H1 (cell line): ENCODE results near the gene NHLH2. TPM values are rescaled to one million over a fixed set of nuclear protein-coding genes. Genes with fewer than 3 reads are reported as not detected.

Experiments used
- CTCF ChIA-PET: fragments of 300-600 bp; sonication (Branson Sonifier 250); formaldehyde crosslinking; loops from one replicate; lab custom pipeline; 2021; ENCODE audit not compliant: partially characterized antibody; lab: Charles Lee
- POLR2A ChIA-PET: fragments of 300-600 bp; sonication (Branson Sonifier 250); formaldehyde crosslinking; loops from one replicate; lab custom pipeline; 2021; ENCODE audit warnings: inconsistent platforms; ENCODE audit not compliant: partially characterized antibody; lab: Charles Lee
- DNase-seq, 2 experiments: peaks; one replicate each; pipeline versions ENCODE4 v3.0.0 to v3.0.0-alpha.2; 2010 to 2022; ENCODE audit warnings: low spot score in 2 of 2, low read depth in 1 of 2, mixed read lengths in 1 of 2
- FAIRE-seq: peaks from 2 replicates; lab custom pipeline; 2011; peaks lifted over from hg19 to GRCh38; lab: Jason Lieb, UNC
- H2AFZ ChIP-seq: 2 replicates; pipeline ENCODE4 v1.8.1; 2012; ENCODE audit warnings: low read length, inconsistent platforms
- H2AK5ac ChIP-seq: 2 replicates; pipeline ENCODE4 v1.6.1; 2013; ENCODE audit warnings: low read depth, low read length
- H2BK120ac ChIP-seq: replicated peaks from 2 replicates; pipeline ENCODE3; 2013; ENCODE audit warnings: low read depth, low read length, inconsistent platforms
- H2BK12ac ChIP-seq: 2 replicates; pipeline ENCODE4 v1.6.1; 2013; ENCODE audit warnings: low read depth, low read length
- H2BK15ac ChIP-seq: 2 replicates; pipeline ENCODE4 v1.6.1; 2013; ENCODE audit warnings: low read length
- H2BK20ac ChIP-seq: 2 replicates; pipeline ENCODE4 v1.6.1; 2013; ENCODE audit warnings: low read length
- H2BK5ac ChIP-seq: 2 replicates; pipeline ENCODE4 v1.6.1; 2013; ENCODE audit warnings: low read depth, low read length
- H3K14ac ChIP-seq: 2 replicates; pipeline ENCODE4 v1.6.1; 2013; ENCODE audit warnings: inconsistent platforms; ENCODE audit not compliant: insufficient read length
- H3K18ac ChIP-seq: 2 replicates; pipeline ENCODE4 v1.6.1; 2013; ENCODE audit warnings: low read length; ENCODE audit errors: extremely low read depth
- H3K23ac ChIP-seq: 2 replicates; pipeline ENCODE4 v1.6.1; 2013; ENCODE audit warnings: inconsistent platforms; ENCODE audit not compliant: insufficient read length
- H3K23me2 ChIP-seq: 2 replicates; pipeline ENCODE4 v1.6.1; 2013; ENCODE audit warnings: low read depth, low read length
- H3K27ac ChIP-seq: 2 replicates; pipeline ENCODE4 v1.6.1; 2011; ENCODE audit warnings: low read depth, low read length, inconsistent platforms
- H3K27me3 ChIP-seq, 4 experiments: replicated peaks in 1 of 4; 1 replicate in 1 of 4; 2 replicates in 3 of 4; pipeline versions ENCODE4 v1.6.1 to v1.8.1; 2011 to 2013; ENCODE audit warnings: low read length in 3 of 4, mild to moderate bottlenecking in 3 of 4, inconsistent platforms in 2 of 4, mixed read lengths in 2 of 4, moderate library complexity in 1 of 4; ENCODE audit not compliant: control insufficient read depth in 3 of 4, insufficient read depth in 3 of 4; ENCODE audit errors: extremely low read depth in 1 of 4
- H3K36me3 ChIP-seq, 4 experiments: 2 replicates each; pipeline versions ENCODE4 v1.6.1 to v1.8.1; 2011 to 2013; ENCODE audit warnings: mild to moderate bottlenecking in 4 of 4, low read length in 3 of 4, moderate library complexity in 2 of 4, control low read depth in 1 of 4, inconsistent platforms in 1 of 4; ENCODE audit not compliant: insufficient read depth in 4 of 4, control insufficient read depth in 2 of 4
- H3K4ac ChIP-seq: replicated peaks from 2 replicates; pipeline ENCODE3; 2013; ENCODE audit warnings: low read length, low read depth, mixed read lengths, inconsistent platforms; ENCODE audit not compliant: insufficient read length
- H3K4me1 ChIP-seq, 4 experiments: replicated peaks in 1 of 4; 1 replicate in 1 of 4; 2 replicates in 3 of 4; pipeline versions ENCODE4 v1.6.1 to v1.8.1; 2011 to 2013; ENCODE audit warnings: low read length in 3 of 4, inconsistent platforms in 2 of 4, mixed read lengths in 1 of 4; ENCODE audit not compliant: insufficient read depth in 4 of 4, control insufficient read depth in 3 of 4
- H3K4me2 ChIP-seq, 2 experiments: 2 replicates each; pipeline versions ENCODE4 v1.6.1 to v1.8.1; 2011 to 2013; ENCODE audit warnings: low read depth in 2 of 2, low read length in 2 of 2, control low read depth in 1 of 2, inconsistent platforms in 1 of 2, mild to moderate bottlenecking in 1 of 2; ENCODE audit not compliant: insufficient read depth in 1 of 2
- H3K4me3 ChIP-seq, 4 experiments: fragments of 200-600, 300-600 bp in 1 of 4; sonication (generic), shearing (Covaris generic), sonication (Bioruptor Twin) in 1 of 4; 2 replicates each; pipeline versions ENCODE4 v1.5.1 to v1.8.1; 2011 to 2016; ENCODE audit warnings: low read length in 4 of 4, low read depth in 3 of 4, control low read depth in 2 of 4, inconsistent platforms in 2 of 4, mild to moderate bottlenecking in 2 of 4, mixed read lengths in 1 of 4, moderate library complexity in 1 of 4; ENCODE audit not compliant: insufficient read depth in 2 of 4; ENCODE audit errors: extremely low read depth in 1 of 4
- H3K56ac ChIP-seq: replicated peaks from 2 replicates; pipeline ENCODE3; 2013; ENCODE audit warnings: low read depth, mild to moderate bottlenecking, mixed read lengths, low read length, inconsistent platforms; ENCODE audit not compliant: insufficient read length
- H3K79me1 ChIP-seq: 2 replicates; pipeline ENCODE4 v1.6.1; 2013; ENCODE audit warnings: low read depth, low read length, control low read depth
- H3K79me2 ChIP-seq, 2 experiments: 2 replicates each; pipeline versions ENCODE4 v1.6.1 to v1.8.1; 2012 to 2013; ENCODE audit warnings: low read length in 2 of 2, mild to moderate bottlenecking in 2 of 2, inconsistent platforms in 1 of 2; ENCODE audit not compliant: insufficient read depth in 2 of 2, control insufficient read depth in 1 of 2
- H3K9ac ChIP-seq, 4 experiments: replicated peaks in 1 of 4; 1 replicate in 1 of 4; 2 replicates in 3 of 4; pipeline versions ENCODE4 v1.6.1 to v1.8.1; 2011 to 2013; ENCODE audit warnings: low read depth in 3 of 4, low read length in 3 of 4, control low read depth in 2 of 4, mild to moderate bottlenecking in 2 of 4, moderate library complexity in 2 of 4, inconsistent platforms in 1 of 4; ENCODE audit errors: extremely low read depth in 1 of 4
- H3K9me3 ChIP-seq, 2 experiments: 2 replicates each; pipeline versions ENCODE4 v1.6.1 to v1.8.1; 2012 to 2013; ENCODE audit warnings: mild to moderate bottlenecking in 2 of 2, moderate library complexity in 2 of 2, control low read depth in 1 of 2, inconsistent platforms in 1 of 2, low read depth in 1 of 2, low read length in 1 of 2, mixed read lengths in 1 of 2; ENCODE audit not compliant: insufficient read depth in 2 of 2
- H4K20me1 ChIP-seq, 2 experiments: replicated peaks in 1 of 2; 2 replicates each; pipeline versions ENCODE3 to v1.8.1; 2011 to 2013; ENCODE audit warnings: inconsistent platforms in 2 of 2, low read length in 2 of 2, mild to moderate bottlenecking in 1 of 2; ENCODE audit not compliant: insufficient read depth in 2 of 2, control insufficient read depth in 1 of 2
- H4K5ac ChIP-seq: 2 replicates; pipeline ENCODE4 v1.6.1; 2013; ENCODE audit warnings: low read length, low read depth, mixed read lengths, inconsistent platforms; ENCODE audit not compliant: insufficient read length
- H4K8ac ChIP-seq: 2 replicates; pipeline ENCODE4 v1.8.0; 2013; ENCODE audit warnings: mild to moderate bottlenecking, moderate library complexity, low read length, inconsistent platforms; ENCODE audit not compliant: insufficient read depth; ENCODE audit errors: extremely low read depth
- H4K91ac ChIP-seq: replicated peaks from 2 replicates; pipeline ENCODE3; 2013; ENCODE audit warnings: low read length, mixed read lengths, inconsistent platforms; ENCODE audit not compliant: insufficient read length
- BRCA1 ChIP-seq: IDR thresholded peaks from 2 replicates; pipeline ENCODE4 v1.6.1; 2012; ENCODE audit warnings: low read depth, low read length, improper control_type of control experiment
- KDM5A ChIP-seq: fragments of 200-600 bp; IDR thresholded peaks from 2 replicates; pipeline ENCODE4 v1.7.1; 2012; ENCODE audit warnings: mild to moderate bottlenecking, low read length, inconsistent platforms, mixed read lengths
- RAD21 ChIP-seq, 2 experiments: IDR thresholded peaks in 1 of 2; conservative IDR thresholded peaks in 1 of 2; 2 replicates each; pipeline ENCODE4 v1.6.1; 2011; ENCODE audit warnings: low read depth in 2 of 2, low read length in 2 of 2, improper control_type of control experiment in 1 of 2, inconsistent platforms in 1 of 2, mild to moderate bottlenecking in 1 of 2, moderate library complexity in 1 of 2
- SIX5 ChIP-seq: IDR thresholded peaks from 2 replicates; pipeline ENCODE4 v1.6.1; 2011; ENCODE audit warnings: mild to moderate bottlenecking, low read depth, low read length
- TEAD4 ChIP-seq: IDR thresholded peaks from 2 replicates; pipeline ENCODE4 v1.6.1; 2012; ENCODE audit warnings: low read depth, low read length, inconsistent platforms, mixed read lengths
- WGBS, 2 experiments: shearing (Covaris generic) in 1 of 2; methylation state at CpG; one replicate each; pipeline versions ENCODE4 v1.1.6 to v1.1.7; 2013 to 2015; ENCODE audit warnings: low lambda C conversion rate in 2 of 2, mixed read lengths in 2 of 2, inconsistent platforms in 1 of 2, low coverage in 1 of 2, missing lambda C conversion rate in 1 of 2; ENCODE audit not compliant: insufficient replicate concordance in 2 of 2, insufficient coverage in 1 of 2, insufficient read length in 1 of 2; ENCODE audit errors: extremely low coverage in 1 of 2, missing lambda C conversion rate in 1 of 2; 5-methylcytosine and 5-hydroxymethylcytosine counted together
- polyA plus RNA-seq, 7 experiments: library from polyadenylated mRNA; depleted of rRNA in 3 of 7; stranded (reverse) in 5 of 7; unstranded in 2 of 7; fragments of >200 nt in 5 of 7; fragments of 200-250 nt in 2 of 7; gene quantifications; 1 replicate in 5 of 7; 2 replicates in 1 of 7; 4 replicates in 1 of 7; pipeline versions ENCODE4 v1.2.1 to v1.2.3, GENCODE V29; 2011 to 2013; ENCODE audit warnings: missing spikeins in 2 of 7, mixed read lengths in 2 of 7
- total RNA-seq: library from RNA; stranded (reverse); fragmentation: NEBNext Ultra II Directional; extraction: Animal tissue kit (Norgen Biotek cat#: 25700); gene quantifications from 2 replicates; pipeline ENCODE4 v1.2.1, GENCODE V29; 2021
- TF ChIP-seq, protein P1 (sequence below), 3 experiments: IDR thresholded peaks; 1 replicate in 2 of 3; 2 replicates in 1 of 3; pipeline versions ENCODE4 v1.5.1 to v1.6.1; 2011; ENCODE audit warnings: low read length in 3 of 3, mild to moderate bottlenecking in 3 of 3, inconsistent platforms in 2 of 3, low read depth in 1 of 3, moderate library complexity in 1 of 3; ENCODE audit not compliant: insufficient read depth in 1 of 3; ENCODE audit errors: control extremely low read depth in 1 of 3

Gene NHLH2
- total and polyA plus RNA-seq, 2 of the 8 experiments (the other 6 are each of a cell fraction or from before 2014, with no cell fraction given), result 0.92 to 1.1 TPM

DNA sequence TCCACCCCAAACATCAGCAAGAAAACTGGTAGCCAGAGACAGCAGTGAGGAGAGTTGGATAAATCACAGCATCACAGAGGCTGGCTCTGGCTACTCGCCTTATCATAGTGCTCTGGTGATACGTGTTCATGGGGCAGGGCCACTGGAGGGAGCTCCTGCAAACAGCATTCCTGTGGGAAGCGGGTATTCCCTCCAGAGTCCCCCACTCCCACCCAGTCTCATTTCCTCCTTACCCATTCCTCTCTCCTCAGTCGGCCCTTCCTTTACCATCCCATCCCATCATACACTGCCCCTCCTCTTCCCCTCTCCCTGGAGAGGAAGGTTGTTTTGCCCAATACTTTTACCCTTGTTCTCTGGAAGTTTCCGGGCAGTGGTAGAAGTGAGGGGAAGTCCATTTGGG lies 7.1 kb downstream of the NHLH2 start:
- no peak for DNase-seq
- Histone ChIP-seq H3K79me1 (no peaks in the 10 kb centered on the region), H3K14ac (no peak overlapping the region), H3K79me2 (no peaks in the 10 kb centered on the region), H3K4me3 (no peak overlapping the region), H3K27me3 (peaks cover 0 to 19% (median 14%) of the 10 kb centered on the region in 4 experiments; a peak in 6 of 7 replicates), H3K23me2 (peaks cover 10% of the 10 kb centered on the region; the same call in 1 of the 2 replicates), H2BK15ac (no peak overlapping the region), H2BK12ac (no peak overlapping the region), H3K9me3 (no peaks in the 10 kb centered on the region), H2AK5ac (no peak overlapping the region), H3K56ac (no peak overlapping the region), H4K20me1 (no peaks in the 10 kb centered on the region), H3K4me2 (no peak overlapping the region), H3K18ac (no peak overlapping the region), H2BK20ac (peak overlapping the region; percentile 6; the same call in 1 of the 2 replicates), H3K23ac (no peak overlapping the region), H4K8ac (no peak overlapping the region), H2BK5ac (peak overlapping the region; percentile 21; the same call in 1 of the 2 replicates), H3K27ac (no peak overlapping the region), H3K4ac (no peak overlapping the region), H3K4me1 (peaks cover 5 to 9% (median 6%) of the 10 kb centered on the region in 4 experiments; a peak in 5 of 7 replicates), H3K36me3 (no peaks in the 10 kb centered on the region), H4K5ac (peak overlapping the region; percentile 10), H2BK120ac (peak overlapping the region; percentile 85), H4K91ac (no peak overlapping the region), H2AFZ (peak overlapping the region; percentile 45; the same call in 1 of the 2 replicates), H3K9ac (no peak overlapping the region)
- no peak for FAIRE-seq
- ChIA-PET POLR2A (interaction anchor here (0.6 kb wide), 1 partner anchor 140 kb away, joined by 3 read pairs; no protein-coding TSS in a partner anchor), CTCF (interaction anchor here (0.6 to 3.2 kb wide), 16 partner anchors 9 to 230 kb away, joined by 3 to 25 read pairs (median 4); no protein-coding TSS in a partner anchor)
- TF ChIP-seq, protein P1, sequence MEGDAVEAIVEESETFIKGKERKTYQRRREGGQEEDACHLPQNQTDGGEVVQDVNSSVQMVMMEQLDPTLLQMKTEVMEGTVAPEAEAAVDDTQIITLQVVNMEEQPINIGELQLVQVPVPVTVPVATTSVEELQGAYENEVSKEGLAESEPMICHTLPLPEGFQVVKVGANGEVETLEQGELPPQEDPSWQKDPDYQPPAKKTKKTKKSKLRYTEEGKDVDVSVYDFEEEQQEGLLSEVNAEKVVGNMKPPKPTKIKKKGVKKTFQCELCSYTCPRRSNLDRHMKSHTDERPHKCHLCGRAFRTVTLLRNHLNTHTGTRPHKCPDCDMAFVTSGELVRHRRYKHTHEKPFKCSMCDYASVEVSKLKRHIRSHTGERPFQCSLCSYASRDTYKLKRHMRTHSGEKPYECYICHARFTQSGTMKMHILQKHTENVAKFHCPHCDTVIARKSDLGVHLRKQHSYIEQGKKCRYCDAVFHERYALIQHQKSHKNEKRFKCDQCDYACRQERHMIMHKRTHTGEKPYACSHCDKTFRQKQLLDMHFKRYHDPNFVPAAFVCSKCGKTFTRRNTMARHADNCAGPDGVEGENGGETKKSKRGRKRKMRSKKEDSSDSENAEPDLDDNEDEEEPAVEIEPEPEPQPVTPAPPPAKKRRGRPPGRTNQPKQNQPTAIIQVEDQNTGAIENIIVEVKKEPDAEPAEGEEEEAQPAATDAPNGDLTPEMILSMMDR (IDR thresholded peaks at IDR 0.05; ENCODE audit: control extremely low read depth in 1 of 3, insufficient read depth in 1 of 3, low read depth in 1 of 3, low read length in 3 of 3), result peak in 2 of 3 experiments; percentile 55 to 59; a peak in 3 of 4 replicates
- TF ChIP-seq KDM5A, result no peak
- peak; percentile 78 for TF ChIP-seq TEAD4
- TF ChIP-seq SIX5, result no peak
- no peak for TF ChIP-seq BRCA1
- TF ChIP-seq RAD21 (IDR thresholded peaks at IDR 0.05 in 1 of 2, conservative IDR thresholded peaks at IDR 0.05 in 1 of 2; ENCODE audit: low read depth in 2 of 2, low read length in 2 of 2), result peak; percentile 49 to 58
- WGBS, 2 experiments, result 55% methylated on average over 4 of the region's 5 CpGs; no CpG with 5 or more reads in 1 of the 2 experiments
